ENCODE data around the gene PDIA5. TPM values are rescaled to one million over a fixed set of nuclear protein-coding genes. Genes with fewer than 3 reads are reported as not detected.

Gene PDIA5
- total RNA-seq, 1 donor from 2014 or later = 33.6 TPM

GRCh38 chr3:123138839-123139444 lies 72.1 kb downstream of the PDIA5 start:
- no peaks in the 10 kb centered on the region for H3K4me1 ChIP-seq
- H3K9me3 ChIP-seq = no peaks in the 10 kb centered on the region
- no peak for TF ChIP-seq CTCF (IDR thresholded peaks at IDR 0.05)
- H3K27me3 ChIP-seq = no peaks in the 10 kb centered on the region
- H3K36me3 ChIP-seq = peaks cover 17% of the 10 kb centered on the region
- intact Hi-C loops (cut with DNase I) = no loop called here
- H3K4me3 ChIP-seq = no peak overlapping the region
- ATAC-seq (no peak), DNase-seq (peak; percentile 56)
- no peak overlapping the region for H3K27ac ChIP-seq

GRCh38 chr3:123139522-123139921 lies 72.7 kb downstream of the PDIA5 start:
- Histone ChIP-seq H3K9me3 (no peaks in the 10 kb centered on the region), H3K4me3 (no peak overlapping the region), H3K4me1 (no peaks in the 10 kb centered on the region), H3K27ac (no peak overlapping the region), H3K36me3 (peaks cover 13% of the 10 kb centered on the region), H3K27me3 (no peaks in the 10 kb centered on the region)
- DNase-seq = no peak
- intact Hi-C loops (cut with DNase I) = no loop called here
- ATAC-seq = no peak
- TF ChIP-seq CTCF (IDR thresholded peaks at IDR 0.05) = no peak

GRCh38 chr3:123140550-123140949 lies 73.7 kb downstream of the PDIA5 start:
- no peak overlapping the region for H3K4me3 ChIP-seq
- peaks cover 22% of the 10 kb centered on the region for H3K36me3 ChIP-seq
- TF ChIP-seq CTCF (IDR thresholded peaks at IDR 0.05) = no peak
- no peaks in the 10 kb centered on the region for H3K9me3 ChIP-seq
- no peak overlapping the region for H3K27ac ChIP-seq
- H3K4me1 ChIP-seq = no peaks in the 10 kb centered on the region
- no peaks in the 10 kb centered on the region for H3K27me3 ChIP-seq
- intact Hi-C loops (cut with DNase I) = no loop called here
- peak; percentile 23 for DNase-seq
- ATAC-seq = no peak

- no peak overlapping the region for H3K4me3 ChIP-seq
- H3K9me3 ChIP-seq = no peaks in the 10 kb centered on the region
- peaks cover 28% of the 10 kb centered on the region for H3K36me3 ChIP-seq
- no peaks in the 10 kb centered on the region for H3K4me1 ChIP-seq
- intact Hi-C loops (cut with DNase I) = no loop called here
- no peak overlapping the region for H3K27ac ChIP-seq
- ATAC-seq (no peak), DNase-seq (peak; percentile 30)
- no peaks in the 10 kb centered on the region for H3K27me3 ChIP-seq
- TF ChIP-seq CTCF (IDR thresholded peaks at IDR 0.05) = no peak
Measured at GRCh38 chr3:123141276-123141675, 74.5 kb downstream of the PDIA5 start.

GRCh38 chr3:123143669-123144411 lies 77.0 kb downstream of the PDIA5 start:
- DNase-seq (peak; percentile 32), ATAC-seq (no peak)
- no peak for TF ChIP-seq CTCF (IDR thresholded peaks at IDR 0.05)
- Histone ChIP-seq H3K9me3 (no peaks in the 10 kb centered on the region), H3K27me3 (no peaks in the 10 kb centered on the region), H3K4me1 (no peaks in the 10 kb centered on the region), H3K27ac (no peak overlapping the region), H3K4me3 (no peak overlapping the region), H3K36me3 (peaks cover 40% of the 10 kb centered on the region)
- intact Hi-C loops (cut with DNase I) = no loop called here

All from upper lobe of right lung (tissue), 1 donor.